ENCODE measurements around the gene ROBO1. TPM values are rescaled to one million over a fixed set of nuclear protein-coding genes. Genes with fewer than 3 reads are reported as not detected.

ROBO1 gene
- total and polyA plus RNA-seq, 2 donors = 13.3 to 33.9 TPM

GRCh38 chr3:79140708-79141107 lies 627.1 kb downstream of the ROBO1 start:
- Histone ChIP-seq H3K4me3 (ENCODE audit: low read length in 2 of 2) (no peak overlapping the region), H3K27me3 (ENCODE audit: control insufficient read depth in 2 of 2, insufficient read depth in 1 of 2, low read length in 1 of 2) (no peaks in the 10 kb centered on the region), H3K4me1 (ENCODE audit: control insufficient read depth in 2 of 2, insufficient read depth in 2 of 2, low read length in 2 of 2) (no peaks in the 10 kb centered on the region), H3K27ac (ENCODE audit: low read depth in 1 of 2, low read length in 1 of 2) (no peak overlapping the region), H3K36me3 (ENCODE audit: control insufficient read depth in 2 of 2, insufficient read depth in 2 of 2, low read length in 1 of 2) (no peaks in the 10 kb centered on the region), H3K9me3 (ENCODE audit: control insufficient read depth in 2 of 2, insufficient read depth in 1 of 2, low read length in 1 of 2) (no peaks in the 10 kb centered on the region)
- no peak for DNase-seq (ENCODE audit: low read depth in 6 of 9, low spot score in 9 of 9)
- WGBS = 82% methylated on average over 3 of the region's 3 CpGs

- Histone ChIP-seq H3K4me3 (ENCODE audit: low read length in 2 of 2) (no peak overlapping the region), H3K4me1 (ENCODE audit: control insufficient read depth in 2 of 2, insufficient read depth in 2 of 2, low read length in 2 of 2) (no peaks in the 10 kb centered on the region), H3K9me3 (ENCODE audit: control insufficient read depth in 2 of 2, insufficient read depth in 1 of 2, low read length in 1 of 2) (no peaks in the 10 kb centered on the region), H3K36me3 (ENCODE audit: control insufficient read depth in 2 of 2, insufficient read depth in 2 of 2, low read length in 1 of 2) (no peaks in the 10 kb centered on the region), H3K27me3 (ENCODE audit: control insufficient read depth in 2 of 2, insufficient read depth in 1 of 2, low read length in 1 of 2) (no peaks in the 10 kb centered on the region), H3K27ac (ENCODE audit: low read depth in 1 of 2, low read length in 1 of 2) (no peak overlapping the region)
- DNase-seq (ENCODE audit: low read depth in 6 of 9, low spot score in 9 of 9) = no peak
- WGBS = 81% methylated on average over 7 of the region's 7 CpGs
Observed at GRCh38 chr3:79139395-79140068, 628.3 kb downstream of the ROBO1 start.

- 49% methylated on average over 16 of the region's 16 CpGs for WGBS
- H3K36me3 ChIP-seq (ENCODE audit: control insufficient read depth in 2 of 2, insufficient read depth in 2 of 2, low read length in 1 of 2) = no peaks in the 10 kb centered on the region
Observed at GRCh38 chr3:79125313-79125984, 642.3 kb downstream of the ROBO1 start.

GRCh38 chr3:79115458-79115857 lies 652.3 kb downstream of the ROBO1 start:
- no peaks in the 10 kb centered on the region for H3K9me3 ChIP-seq (ENCODE audit: control insufficient read depth in 2 of 2, insufficient read depth in 1 of 2, low read length in 1 of 2)
- 93% methylated on average over 4 of the region's 4 CpGs for whole genome bisulfite sequencing
- H3K4me1 ChIP-seq (ENCODE audit: control insufficient read depth in 2 of 2, insufficient read depth in 2 of 2, low read length in 2 of 2) = no peaks in the 10 kb centered on the region

More at GRCh38 chr3:79125313-79125984, 642.3 kb downstream of the ROBO1 start:
- DNase-seq (ENCODE audit: low read depth in 6 of 9, low spot score in 9 of 9) = no peak
- Histone ChIP-seq H3K27me3 (ENCODE audit: control insufficient read depth in 2 of 2, insufficient read depth in 1 of 2, low read length in 1 of 2) (no peaks in the 10 kb centered on the region), H3K4me3 (ENCODE audit: low read length in 2 of 2) (no peak overlapping the region), H3K9me3 (ENCODE audit: control insufficient read depth in 2 of 2, insufficient read depth in 1 of 2, low read length in 1 of 2) (no peaks in the 10 kb centered on the region), H3K27ac (ENCODE audit: low read depth in 1 of 2, low read length in 1 of 2) (no peak overlapping the region), H3K4me1 (ENCODE audit: control insufficient read depth in 2 of 2, insufficient read depth in 2 of 2, low read length in 2 of 2) (no peaks in the 10 kb centered on the region)

GRCh38 chr3:79113876-79114275 lies 653.9 kb downstream of the ROBO1 start:
- H3K27me3 ChIP-seq (ENCODE audit: control insufficient read depth in 2 of 2, insufficient read depth in 1 of 2, low read length in 1 of 2) = no peaks in the 10 kb centered on the region
- no peaks in the 10 kb centered on the region for H3K9me3 ChIP-seq (ENCODE audit: control insufficient read depth in 2 of 2, insufficient read depth in 1 of 2, low read length in 1 of 2)
- 81% methylated on average over 3 of the region's 3 CpGs for WGBS
- no peaks in the 10 kb centered on the region for H3K4me1 ChIP-seq (ENCODE audit: control insufficient read depth in 2 of 2, insufficient read depth in 2 of 2, low read length in 2 of 2)
- DNase-seq (ENCODE audit: low read depth in 6 of 9, low spot score in 9 of 9) = no peak
- no peak overlapping the region for H3K4me3 ChIP-seq (ENCODE audit: low read length in 2 of 2)
- H3K36me3 ChIP-seq (ENCODE audit: control insufficient read depth in 2 of 2, insufficient read depth in 2 of 2, low read length in 1 of 2) = no peaks in the 10 kb centered on the region
- no peak overlapping the region for H3K27ac ChIP-seq (ENCODE audit: low read depth in 1 of 2, low read length in 1 of 2)

More at GRCh38 chr3:79115458-79115857, 652.3 kb downstream of the ROBO1 start:
- no peak overlapping the region for H3K27ac ChIP-seq (ENCODE audit: low read depth in 1 of 2, low read length in 1 of 2)
- no peak overlapping the region for H3K4me3 ChIP-seq (ENCODE audit: low read length in 2 of 2)
- no peaks in the 10 kb centered on the region for H3K36me3 ChIP-seq (ENCODE audit: control insufficient read depth in 2 of 2, insufficient read depth in 2 of 2, low read length in 1 of 2)
- no peaks in the 10 kb centered on the region for H3K27me3 ChIP-seq (ENCODE audit: control insufficient read depth in 2 of 2, insufficient read depth in 1 of 2, low read length in 1 of 2)
- DNase-seq (ENCODE audit: low read depth in 6 of 9, low spot score in 9 of 9) = no peak

GRCh38 chr3:79111375-79112052 lies 656.3 kb downstream of the ROBO1 start:
- no peaks in the 10 kb centered on the region for H3K36me3 ChIP-seq (ENCODE audit: control insufficient read depth in 2 of 2, insufficient read depth in 2 of 2, low read length in 1 of 2)
- no peaks in the 10 kb centered on the region for H3K9me3 ChIP-seq (ENCODE audit: control insufficient read depth in 2 of 2, insufficient read depth in 1 of 2, low read length in 1 of 2)
- no peak overlapping the region for H3K4me3 ChIP-seq (ENCODE audit: low read length in 2 of 2)
- WGBS = 94% methylated on average over 3 of the region's 3 CpGs
- no peaks in the 10 kb centered on the region for H3K27me3 ChIP-seq (ENCODE audit: control insufficient read depth in 2 of 2, insufficient read depth in 1 of 2, low read length in 1 of 2)
- no peak overlapping the region for H3K27ac ChIP-seq (ENCODE audit: low read depth in 1 of 2, low read length in 1 of 2)
- DNase-seq (ENCODE audit: low read depth in 6 of 9, low spot score in 9 of 9) = no peak
- H3K4me1 ChIP-seq (ENCODE audit: control insufficient read depth in 2 of 2, insufficient read depth in 2 of 2, low read length in 2 of 2) = no peaks in the 10 kb centered on the region

- WGBS = 96% methylated on average over 2 of the region's 2 CpGs
- DNase-seq (ENCODE audit: low read depth in 6 of 9, low spot score in 9 of 9) = no peak
- Histone ChIP-seq H3K27ac (ENCODE audit: low read depth in 1 of 2, low read length in 1 of 2) (no peak overlapping the region), H3K36me3 (ENCODE audit: control insufficient read depth in 2 of 2, insufficient read depth in 2 of 2, low read length in 1 of 2) (no peaks in the 10 kb centered on the region), H3K9me3 (ENCODE audit: control insufficient read depth in 2 of 2, insufficient read depth in 1 of 2, low read length in 1 of 2) (no peaks in the 10 kb centered on the region), H3K4me3 (ENCODE audit: low read length in 2 of 2) (no peak overlapping the region), H3K4me1 (ENCODE audit: control insufficient read depth in 2 of 2, insufficient read depth in 2 of 2, low read length in 2 of 2) (no peaks in the 10 kb centered on the region), H3K27me3 (ENCODE audit: control insufficient read depth in 2 of 2, insufficient read depth in 1 of 2, low read length in 1 of 2) (no peaks in the 10 kb centered on the region)
Observed at GRCh38 chr3:79109754-79110153, 658.0 kb downstream of the ROBO1 start.

GRCh38 chr3:79103307-79103706 lies 664.5 kb downstream of the ROBO1 start:
- 92% methylated on average over 5 of the region's 5 CpGs for WGBS
- no peaks in the 10 kb centered on the region for H3K4me1 ChIP-seq (ENCODE audit: control insufficient read depth in 2 of 2, insufficient read depth in 2 of 2, low read length in 2 of 2)
- DNase-seq (ENCODE audit: low read depth in 6 of 9, low spot score in 9 of 9) = no peak
- no peak overlapping the region for H3K4me3 ChIP-seq (ENCODE audit: low read length in 2 of 2)
- H3K27ac ChIP-seq (ENCODE audit: low read depth in 1 of 2, low read length in 1 of 2) = no peak overlapping the region
- H3K27me3 ChIP-seq (ENCODE audit: control insufficient read depth in 2 of 2, insufficient read depth in 1 of 2, low read length in 1 of 2) = no peaks in the 10 kb centered on the region
- H3K9me3 ChIP-seq (ENCODE audit: control insufficient read depth in 2 of 2, insufficient read depth in 1 of 2, low read length in 1 of 2) = no peaks in the 10 kb centered on the region
- H3K36me3 ChIP-seq (ENCODE audit: control insufficient read depth in 2 of 2, insufficient read depth in 2 of 2, low read length in 1 of 2) = no peaks in the 10 kb centered on the region

- Histone ChIP-seq H3K27ac (ENCODE audit: low read depth in 1 of 2, low read length in 1 of 2) (no peak overlapping the region), H3K4me3 (ENCODE audit: low read length in 2 of 2) (no peak overlapping the region), H3K9me3 (ENCODE audit: control insufficient read depth in 2 of 2, insufficient read depth in 1 of 2, low read length in 1 of 2) (no peaks in the 10 kb centered on the region), H3K4me1 (ENCODE audit: control insufficient read depth in 2 of 2, insufficient read depth in 2 of 2, low read length in 2 of 2) (no peaks in the 10 kb centered on the region), H3K36me3 (ENCODE audit: control insufficient read depth in 2 of 2, insufficient read depth in 2 of 2, low read length in 1 of 2) (no peaks in the 10 kb centered on the region), H3K27me3 (ENCODE audit: control insufficient read depth in 2 of 2, insufficient read depth in 1 of 2, low read length in 1 of 2) (no peaks in the 10 kb centered on the region)
- WGBS = 77% methylated on average over 1 of the region's 1 CpG
- DNase-seq (ENCODE audit: low read depth in 6 of 9, low spot score in 9 of 9) = no peak
Observed at GRCh38 chr3:79097964-79098660, 669.7 kb downstream of the ROBO1 start.

Measured in thymus (tissue), 11 donors.